ENCODE measurements around the gene MAN1C1.

The MAN1C1 gene

GRCh38 chr1:25742316-25742715 is 125.7 kb downstream of the MAN1C1 start:
- no peak for DNase-seq (ENCODE audit: low spot score)

DNA sequence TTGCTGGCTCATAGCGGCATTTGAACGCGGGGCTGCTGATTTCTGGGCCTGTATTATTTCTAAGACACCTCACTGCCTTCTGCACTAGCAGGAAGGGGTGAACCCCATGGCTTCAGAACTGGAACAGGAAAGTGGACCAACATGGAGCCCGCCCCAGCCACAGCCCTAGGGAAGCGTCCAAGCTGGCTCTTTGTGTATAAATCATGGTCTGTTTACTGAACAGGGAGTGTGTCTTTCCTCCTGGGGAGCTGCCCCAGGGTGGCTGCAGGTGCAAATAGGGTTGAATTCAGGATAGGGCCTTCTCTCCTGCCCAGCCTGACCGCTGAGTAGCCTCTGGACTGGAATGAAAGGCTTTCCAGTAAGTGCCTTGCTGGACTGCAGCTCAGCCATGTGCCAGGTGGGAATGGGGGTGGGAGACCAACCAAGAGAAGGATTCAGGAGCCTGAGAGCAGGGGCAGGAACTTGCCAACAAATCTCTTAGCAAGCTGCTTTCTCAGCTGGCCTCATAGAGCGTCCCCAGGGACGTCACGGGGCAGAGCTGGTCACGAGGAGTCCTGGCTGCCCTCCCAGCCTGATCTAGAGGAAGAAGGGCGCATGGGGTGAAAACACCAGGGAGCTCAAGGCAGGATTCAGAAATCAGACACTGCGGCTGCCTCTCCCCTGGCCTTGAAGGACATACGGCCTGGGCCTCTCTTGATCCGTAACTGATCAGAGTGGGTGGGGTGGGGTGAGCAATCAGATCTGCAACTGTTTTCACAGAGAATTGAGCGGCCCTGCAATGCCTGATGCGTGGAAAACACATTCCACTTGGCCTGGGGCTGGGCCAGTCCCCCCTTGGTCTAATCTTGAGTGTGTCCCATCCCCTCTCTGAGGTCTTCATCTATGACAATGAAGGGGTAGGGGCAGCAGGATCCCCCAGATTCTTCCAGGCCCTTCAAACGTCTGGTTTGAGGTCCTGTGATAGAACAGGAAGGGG is 126.9 kb downstream of the MAN1C1 start:
- peak; percentile 88 for DNase-seq (ENCODE audit: low spot score)

- DNase-seq (ENCODE audit: low spot score), result peak; percentile 88
These were observed 127.6 kb downstream of the MAN1C1 start for GRCh38 chr1:25744140-25744581.

GRCh38 chr1:25744636-25745425 is 128.2 kb downstream of the MAN1C1 start:
- DNase-seq (ENCODE audit: low spot score), result no peak

DNA sequence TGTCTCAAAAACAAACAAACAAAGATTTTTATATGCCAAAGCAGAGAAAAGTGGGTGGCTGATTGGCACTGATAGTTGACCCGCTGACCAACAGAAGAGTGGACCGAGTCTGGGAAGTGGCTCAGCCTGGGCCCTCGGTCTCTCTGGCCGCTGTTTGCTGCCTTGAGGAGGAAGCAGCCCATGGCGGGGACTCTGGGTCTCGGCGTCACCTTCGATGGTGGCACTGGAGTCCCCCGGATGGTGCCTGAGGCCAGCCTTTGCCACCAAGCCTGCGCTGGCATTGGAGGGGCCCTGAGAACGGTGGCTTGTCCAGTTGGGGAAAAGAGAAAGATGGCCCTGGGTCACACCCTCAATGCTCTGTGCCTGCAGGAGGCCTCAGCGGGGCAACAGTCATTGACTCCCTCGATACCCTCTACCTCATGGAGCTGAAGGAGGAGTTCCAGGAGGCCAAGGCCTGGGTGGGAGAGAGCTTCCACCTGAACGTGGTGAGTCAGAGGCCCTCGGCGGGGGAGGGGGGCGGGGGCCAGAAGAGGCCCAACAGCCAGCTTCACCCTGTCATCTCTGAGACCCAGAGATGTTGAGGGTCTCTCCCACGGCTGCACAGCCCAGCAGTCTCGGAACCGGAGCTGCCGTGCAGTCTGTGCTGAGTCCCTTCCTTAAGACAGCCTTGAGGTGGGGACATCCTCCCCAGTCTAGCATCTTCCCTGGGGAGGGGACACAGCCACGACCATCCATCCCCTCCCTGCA is 129.9 kb downstream of the MAN1C1 start:
- no peak for DNase-seq (ENCODE audit: low spot score)

DNA sequence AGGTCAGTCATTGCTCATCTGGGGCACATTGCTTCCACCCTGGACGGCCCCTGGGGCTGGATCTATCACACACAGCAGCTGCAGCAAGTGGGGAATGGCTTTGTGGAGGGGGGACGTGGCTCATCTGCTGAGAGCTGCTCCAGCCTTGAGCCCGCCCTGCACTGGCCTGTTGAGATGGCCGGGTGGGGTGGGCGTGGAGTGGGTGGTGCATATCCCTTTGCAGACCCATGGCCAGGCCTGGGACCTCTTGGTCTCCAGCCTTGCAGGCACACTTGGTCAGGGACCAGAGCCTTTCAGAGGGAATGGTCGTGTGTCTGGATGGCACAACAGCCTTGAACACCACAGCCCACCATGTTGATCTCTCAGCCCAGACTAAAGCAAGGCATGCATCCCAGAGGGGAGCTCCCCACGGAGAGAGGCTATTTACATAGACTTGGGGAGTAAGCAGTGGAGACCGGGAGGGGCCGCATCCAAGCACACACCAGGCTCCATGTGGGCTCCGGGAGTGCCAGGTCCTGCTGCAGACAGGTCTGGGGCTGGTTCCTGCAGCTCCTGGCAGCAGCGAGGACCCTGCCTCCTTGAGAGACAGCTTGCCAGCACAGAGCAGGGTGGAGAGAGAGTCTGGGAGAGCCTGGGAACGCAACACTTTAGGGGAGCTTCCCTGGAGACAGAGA is 130.6 kb downstream of the MAN1C1 start:
- no peak for DNase-seq (ENCODE audit: low spot score)

GRCh38 chr1:25748531-25749205 is 132.1 kb downstream of the MAN1C1 start:
- DNase-seq (ENCODE audit: low spot score), result no peak

DNA sequence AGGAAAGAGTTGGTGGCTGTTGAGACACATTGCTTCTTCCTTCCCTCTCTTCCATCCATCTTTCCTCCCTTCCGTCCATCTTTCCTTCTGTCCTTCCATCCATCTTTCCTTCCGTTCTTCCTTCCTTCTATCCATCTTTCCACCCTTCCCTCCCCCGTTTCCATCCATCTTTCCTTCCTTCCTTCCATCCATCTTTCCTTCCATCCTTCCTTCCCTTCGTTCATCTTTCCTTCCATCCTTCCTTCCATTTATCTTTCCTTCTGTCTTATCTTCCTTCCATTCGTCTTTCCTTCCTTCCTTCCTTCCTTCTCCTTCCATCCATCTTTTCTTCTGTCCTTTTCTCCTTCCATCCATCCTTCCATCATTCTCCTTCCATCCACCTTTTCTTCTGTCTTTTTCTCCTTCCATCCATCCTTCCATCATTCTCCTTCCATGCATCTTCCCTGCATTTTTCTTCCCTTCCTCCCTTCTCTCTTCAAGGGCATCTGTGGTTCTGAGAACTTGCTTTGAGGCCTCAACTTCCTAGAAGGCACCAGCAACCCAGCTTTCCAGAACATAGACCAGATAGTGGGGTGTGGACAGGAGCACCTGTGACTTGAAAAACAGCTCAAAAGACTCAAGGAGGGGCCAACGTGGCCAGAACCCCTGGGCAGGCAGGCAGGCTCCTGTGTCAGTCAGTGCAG is 134.5 kb downstream of the MAN1C1 start:
- DNase-seq (ENCODE audit: low spot score), result no peak

DNA sequence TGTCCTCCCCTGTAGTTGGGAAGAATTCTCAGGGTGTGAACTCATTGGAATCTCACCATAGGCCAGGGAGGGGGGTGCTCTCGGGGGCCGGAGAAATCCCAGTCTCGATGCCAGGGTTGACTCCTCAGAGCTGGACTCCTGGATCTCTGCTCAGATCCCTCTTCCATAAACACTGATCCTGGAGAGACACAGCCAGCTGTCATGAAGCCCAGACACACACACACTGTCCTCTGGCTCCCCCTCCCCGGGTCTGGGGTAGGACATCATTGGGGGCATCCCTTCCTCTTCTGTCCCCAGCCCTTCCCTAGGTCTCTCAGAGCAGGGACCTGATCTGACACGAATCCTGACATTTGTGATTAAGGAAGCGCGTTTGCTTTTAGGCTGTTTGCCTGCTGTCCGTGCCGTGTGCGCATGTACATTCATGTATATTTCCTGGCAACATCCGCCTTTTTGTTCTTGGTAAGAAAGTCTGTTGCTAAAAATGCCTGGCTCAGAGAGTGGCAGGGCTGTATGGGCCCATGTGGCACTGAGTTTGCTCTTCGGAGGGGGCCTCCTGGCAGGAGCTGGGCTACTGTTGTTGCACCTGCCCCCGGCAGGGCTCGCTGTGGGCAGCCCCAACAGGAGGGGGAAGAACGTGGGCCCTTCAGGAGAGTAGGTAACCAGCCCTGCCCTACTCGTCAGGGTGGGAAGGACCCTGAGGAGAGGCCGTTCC is 138.0 kb downstream of the MAN1C1 start:
- no peak for DNase-seq (ENCODE audit: low spot score)

GRCh38 chr1:25755475-25756125 is 139.0 kb downstream of the MAN1C1 start:
- no peak for DNase-seq (ENCODE audit: low spot score)

DNA sequence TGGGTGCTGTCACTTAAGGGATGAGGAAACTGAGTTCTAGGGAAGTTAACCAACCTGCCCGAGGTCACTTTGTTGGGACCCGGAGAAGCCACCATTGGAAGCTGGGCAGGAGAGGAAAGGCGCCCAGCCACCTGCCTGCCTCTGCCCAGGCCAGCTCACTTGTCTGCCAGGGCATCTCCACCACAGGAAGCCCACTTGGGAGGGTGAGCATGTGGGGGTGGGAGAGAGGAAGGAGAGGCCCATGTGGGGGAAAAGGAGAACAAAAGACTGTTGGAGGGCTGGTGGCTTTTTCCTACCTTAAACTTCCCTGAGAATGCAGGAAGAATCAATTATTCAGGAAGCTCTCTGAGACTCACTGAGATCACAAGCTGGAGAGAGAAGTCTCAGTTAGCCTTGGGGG is 139.6 kb downstream of the MAN1C1 start:
- DNase-seq (ENCODE audit: low spot score), result no peak

- no peak for DNase-seq (ENCODE audit: low spot score)
These were observed 140.7 kb downstream of the MAN1C1 start for GRCh38 chr1:25757151-25757845.

GRCh38 chr1:25757846-25758185 is 141.2 kb downstream of the MAN1C1 start:
- no peak for DNase-seq (ENCODE audit: low spot score)

- DNase-seq (ENCODE audit: low spot score), result no peak
These were observed 142.0 kb downstream of the MAN1C1 start for GRCh38 chr1:25758466-25759070.

- DNase-seq (ENCODE audit: low spot score), result no peak
These were observed 143.6 kb downstream of the MAN1C1 start for GRCh38 chr1:25760122-25760719.

- no peak for DNase-seq (ENCODE audit: low spot score)
These were observed 144.3 kb downstream of the MAN1C1 start for GRCh38 chr1:25760871-25761270.

GRCh38 chr1:25763493-25763892 is 146.9 kb downstream of the MAN1C1 start:
- no peak for DNase-seq (ENCODE audit: low spot score)
